Choroid plexus epithelial cell (primary cell): ENCODE measurements around the gene SUV39H2.

Source experiments
- DNase-seq: peaks from one replicate; pipeline ENCODE4 v3.0.0-alpha.2; 2010; ENCODE audit warnings: low read depth
- H3K4me3 ChIP-seq: 2 replicates; pipeline ENCODE4 v1.5.1; 2011; ENCODE audit warnings: low read depth, mild to moderate bottlenecking, control low read depth, low read length, moderate library complexity
- TF ChIP-seq, protein P1 (sequence below): conservative IDR thresholded peaks from 2 replicates; pipeline ENCODE4 v1.5.1; 2011; ENCODE audit warnings: low read depth, mild to moderate bottlenecking, control low read depth, inconsistent platforms, low read length, moderate library complexity

The SUV39H2 gene

DNA sequence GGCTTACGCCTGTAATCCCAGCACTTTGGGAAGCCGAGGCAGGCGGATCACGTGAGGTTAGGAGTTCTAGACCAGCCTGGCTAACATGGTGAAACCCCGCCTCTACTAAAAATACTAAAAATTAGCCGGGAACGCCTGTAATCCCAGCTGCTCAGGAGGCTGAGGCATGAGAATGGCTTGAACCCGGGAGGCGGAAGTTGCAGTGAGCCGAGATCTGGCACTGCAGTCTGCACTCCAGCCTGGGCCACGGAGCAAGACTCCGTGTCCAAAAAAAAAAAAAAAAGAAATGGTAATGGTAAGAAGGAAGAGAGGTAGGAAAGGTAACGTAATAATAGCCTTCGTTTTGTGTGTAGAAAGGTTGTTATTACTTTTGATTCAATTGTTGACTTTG is 39.4 kb upstream of the SUV39H2 start:
- H3K4me3 ChIP-seq, result peak overlapping the region; percentile 99
- TF ChIP-seq, protein P1, sequence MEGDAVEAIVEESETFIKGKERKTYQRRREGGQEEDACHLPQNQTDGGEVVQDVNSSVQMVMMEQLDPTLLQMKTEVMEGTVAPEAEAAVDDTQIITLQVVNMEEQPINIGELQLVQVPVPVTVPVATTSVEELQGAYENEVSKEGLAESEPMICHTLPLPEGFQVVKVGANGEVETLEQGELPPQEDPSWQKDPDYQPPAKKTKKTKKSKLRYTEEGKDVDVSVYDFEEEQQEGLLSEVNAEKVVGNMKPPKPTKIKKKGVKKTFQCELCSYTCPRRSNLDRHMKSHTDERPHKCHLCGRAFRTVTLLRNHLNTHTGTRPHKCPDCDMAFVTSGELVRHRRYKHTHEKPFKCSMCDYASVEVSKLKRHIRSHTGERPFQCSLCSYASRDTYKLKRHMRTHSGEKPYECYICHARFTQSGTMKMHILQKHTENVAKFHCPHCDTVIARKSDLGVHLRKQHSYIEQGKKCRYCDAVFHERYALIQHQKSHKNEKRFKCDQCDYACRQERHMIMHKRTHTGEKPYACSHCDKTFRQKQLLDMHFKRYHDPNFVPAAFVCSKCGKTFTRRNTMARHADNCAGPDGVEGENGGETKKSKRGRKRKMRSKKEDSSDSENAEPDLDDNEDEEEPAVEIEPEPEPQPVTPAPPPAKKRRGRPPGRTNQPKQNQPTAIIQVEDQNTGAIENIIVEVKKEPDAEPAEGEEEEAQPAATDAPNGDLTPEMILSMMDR, result no peak
- peak; percentile 26 for DNase-seq

DNA sequence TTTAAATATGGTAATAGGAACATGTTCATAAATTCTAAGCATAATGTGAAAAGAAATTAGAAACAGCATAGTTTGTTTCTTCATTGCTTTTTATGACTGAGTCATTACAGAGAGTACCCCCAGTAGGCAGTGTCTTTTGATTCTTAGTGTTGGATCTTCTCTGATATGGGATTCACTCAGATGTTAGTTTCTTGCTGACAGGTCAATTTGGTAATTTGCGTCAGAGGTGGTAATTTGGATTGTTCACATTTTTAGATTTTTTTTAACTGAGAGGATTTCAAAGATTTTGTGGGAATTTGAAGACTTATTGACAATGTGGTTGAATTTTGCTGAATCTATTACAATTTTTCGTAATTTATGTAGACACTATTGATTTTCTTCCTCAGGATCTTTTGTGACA is 38.5 kb upstream of the SUV39H2 start:
- H3K4me3 ChIP-seq, result no peak overlapping the region
- TF ChIP-seq, protein P1, result no peak
- no peak for DNase-seq

DNA sequence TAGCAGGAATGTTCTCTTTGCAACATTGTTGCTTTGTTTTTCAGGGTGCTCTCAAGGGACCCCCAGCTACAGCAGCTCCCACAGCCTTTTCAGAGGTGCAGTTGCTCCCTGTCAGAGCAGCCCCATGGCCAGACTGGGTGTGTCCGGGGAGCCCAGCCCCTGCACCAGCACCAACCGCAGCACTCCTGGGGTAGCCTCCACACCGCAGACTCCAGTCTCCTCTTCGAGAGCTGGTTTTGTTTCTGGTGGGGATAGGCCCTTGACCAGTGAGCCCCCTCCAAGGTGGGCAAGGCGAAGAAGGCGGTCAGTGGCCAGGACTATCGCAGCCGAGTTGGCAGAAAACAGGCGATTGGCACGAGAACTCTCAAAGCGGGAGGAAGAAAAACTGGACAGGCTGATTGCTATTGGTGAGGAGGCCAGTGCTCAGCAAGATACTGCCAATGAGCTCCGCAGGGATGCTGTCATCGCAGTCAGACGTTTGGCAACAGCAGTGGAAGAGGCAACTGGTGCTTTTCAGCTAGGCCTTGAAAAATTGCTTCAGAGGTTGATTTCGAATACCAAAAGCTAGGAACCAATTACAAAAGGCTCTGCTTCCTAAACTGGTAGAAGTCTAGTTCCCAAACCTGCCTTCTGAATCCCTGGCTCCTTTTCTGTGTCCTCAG is 35.2 kb upstream of the SUV39H2 start:
- TF ChIP-seq, protein P1, result no peak
- no peak overlapping the region for H3K4me3 ChIP-seq
- DNase-seq, result peak; percentile 19

DNA sequence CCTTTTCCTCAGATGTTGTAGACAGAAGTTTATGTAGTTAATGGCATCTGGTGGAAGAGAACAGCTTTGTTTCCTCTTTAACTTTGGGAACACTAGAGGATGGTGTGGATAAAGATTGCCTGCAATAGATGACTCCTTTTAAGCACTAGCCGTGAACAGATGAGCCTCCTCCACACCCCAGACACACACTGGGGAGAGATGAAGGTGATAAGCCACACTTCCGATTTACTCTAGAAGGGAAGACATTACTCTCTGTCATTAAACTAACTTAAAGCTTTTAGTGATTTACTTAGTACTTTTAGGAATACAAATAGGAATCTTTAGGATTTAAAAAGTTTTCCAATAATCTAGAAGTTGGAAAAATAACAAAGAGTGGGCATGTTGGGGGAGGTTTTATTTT is 33.7 kb upstream of the SUV39H2 start:
- TF ChIP-seq, protein P1, result no peak
- no peak overlapping the region for H3K4me3 ChIP-seq
- no peak for DNase-seq

DNA sequence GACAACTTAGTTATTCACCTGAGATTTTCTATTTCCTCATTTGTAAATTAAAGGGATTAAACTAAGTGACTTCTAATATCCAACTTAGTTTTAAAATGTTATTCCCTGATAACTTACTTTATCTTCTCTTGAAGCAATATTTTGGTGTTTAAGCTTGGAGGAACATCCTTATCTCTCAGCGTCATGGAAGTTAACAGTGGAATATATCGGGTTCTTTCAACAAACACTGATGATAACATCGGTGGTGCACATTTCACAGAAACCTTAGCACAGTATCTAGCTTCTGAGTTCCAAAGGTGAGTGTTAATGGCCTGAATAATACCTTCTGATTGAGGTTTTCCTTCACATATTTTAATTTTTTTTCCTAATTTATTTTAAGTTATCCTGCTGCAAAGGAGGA is 26.4 kb upstream of the SUV39H2 start:
- TF ChIP-seq, protein P1, result no peak
- H3K4me3 ChIP-seq, result no peak overlapping the region

DNA sequence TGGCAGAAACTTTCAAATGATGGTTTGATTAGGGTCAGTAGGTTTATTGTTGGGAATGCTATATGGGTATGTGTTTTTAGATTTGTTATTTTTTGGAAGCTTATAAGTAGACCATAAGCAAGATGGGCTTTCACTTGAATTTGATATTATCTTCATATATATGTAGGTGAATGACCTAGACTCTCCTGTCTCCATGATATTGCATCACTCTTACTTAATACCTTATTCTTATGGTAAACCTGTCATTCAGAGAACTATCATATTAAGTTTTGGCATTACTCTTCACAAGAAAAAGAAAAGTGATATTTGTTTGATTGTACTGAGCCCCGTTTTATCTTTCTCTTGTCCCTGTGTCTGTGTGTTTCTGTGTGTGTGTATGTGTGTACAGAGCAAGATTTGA is 23.2 kb upstream of the SUV39H2 start:
- no peak overlapping the region for H3K4me3 ChIP-seq
- TF ChIP-seq, protein P1, result no peak
- DNase-seq, result no peak

More for the DNA sequence above, 26.4 kb upstream of the SUV39H2 start:
- DNase-seq, result peak; percentile 5

DNA sequence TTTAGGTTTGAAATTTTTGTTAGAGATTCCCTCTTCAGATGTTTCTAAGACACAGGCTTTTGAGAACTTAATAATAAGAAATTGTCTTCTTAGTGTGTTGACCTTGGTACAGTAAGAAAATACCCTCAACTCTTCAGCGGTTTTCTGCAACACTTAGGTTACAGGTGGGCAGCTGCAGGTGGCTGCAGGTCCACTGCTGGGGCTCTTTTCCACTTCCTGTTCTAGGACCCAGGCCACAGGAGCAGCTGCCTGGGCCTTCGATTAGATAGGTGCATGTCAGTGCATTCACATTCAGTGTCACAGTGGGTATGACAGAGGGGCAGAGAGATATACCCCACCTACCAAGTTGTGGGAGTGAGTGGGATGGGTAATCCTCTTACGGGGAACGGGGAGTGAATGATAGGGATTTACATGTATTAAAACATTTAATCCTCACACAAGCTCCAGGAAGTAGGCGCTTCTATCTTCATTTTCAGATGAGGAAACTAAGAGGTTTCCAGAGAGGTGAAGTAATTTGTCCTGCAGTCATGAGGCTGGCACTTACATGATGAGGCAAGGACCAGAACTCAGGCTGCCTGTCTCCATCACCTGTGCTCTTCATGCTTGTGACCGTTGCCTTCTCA is 20.2 kb upstream of the SUV39H2 start:
- no peak overlapping the region for H3K4me3 ChIP-seq
- DNase-seq, result no peak
- TF ChIP-seq, protein P1, result no peak
